GM23338 (cell line): ENCODE data around the gene SLC25A22.

Experiments used
- CREB1 ChIP-seq: fragments of 250-450 bp; sonication (Bioruptor Pico); IDR thresholded peaks from 2 replicates; pipeline ENCODE4 v1.5.0; 2020; ENCODE audit warnings: low read depth, mild to moderate bottlenecking, moderate library complexity
- CTCF ChIP-seq, 2 experiments: fragments of 200-600 bp in 1 of 2; sonication (generic) in 1 of 2; conservative IDR thresholded peaks; 2 replicates each; pipeline versions ENCODE4 v1.5.1 to v1.6.1; 2016 to 2017; ENCODE audit warnings: antibody characterized with exemption in 2 of 2, low read depth in 2 of 2, mild to moderate bottlenecking in 2 of 2, moderate library complexity in 1 of 2
- EZH2 ChIP-seq: fragments of 200-600 bp; sonication (generic); IDR thresholded peaks from one replicate; pipeline ENCODE4 v1.8.0; 2017; ENCODE audit warnings: antibody characterized with exemption, mild to moderate bottlenecking, low read depth; ENCODE audit not compliant: unreplicated experiment
- EZH2phosphoT487 ChIP-seq: fragments of 200-600 bp; sonication (generic); IDR thresholded peaks from one replicate; pipeline ENCODE4 v1.8.1; 2018; ENCODE audit warnings: antibody characterized with exemption; ENCODE audit not compliant: unreplicated experiment
- POLR2AphosphoS5 ChIP-seq: IDR thresholded peaks from 2 replicates; pipeline ENCODE4 v1.6.1; 2016; ENCODE audit warnings: antibody characterized with exemption, low read depth
- REST ChIP-seq: IDR thresholded peaks from one replicate; pipeline ENCODE4 v1.6.1; 2018; ENCODE audit warnings: antibody characterized with exemption; ENCODE audit not compliant: unreplicated experiment
- ZNF331 ChIP-seq: fragments of 250-450 bp; sonication (Bioruptor Pico); IDR thresholded peaks from 2 replicates; pipeline ENCODE4 v1.5.0; 2020; ENCODE audit warnings: low read depth, mild to moderate bottlenecking, moderate library complexity

- TF ChIP-seq REST (no peak), POLR2AphosphoS5 (no peak), CTCF (conservative IDR thresholded peaks at IDR 0.05; ENCODE audit: low read depth in 2 of 2) (no peak), ZNF331 (CRISPR knock-in tag) (no peak), CREB1 (CRISPR knock-in tag) (no peak), EZH2 (no peak), EZH2phosphoT487 (no peak)
Observed at GRCh38 chr11:793556-793955, 4.5 kb downstream of the SLC25A22 start.
